SK-N-SH (cell line): ENCODE data around the gene PTPRD.

ENCODE experiments used
- CTCF ChIP-seq: fragments of 200-600 bp; sonication (generic); IDR thresholded peaks from 2 replicates; pipeline ENCODE4 v1.6.1; 2017; ENCODE audit warnings: antibody characterized with exemption, mild to moderate bottlenecking, moderate library complexity
- EP300 ChIP-seq, 2 experiments: IDR thresholded peaks; 2 replicates each; pipeline versions ENCODE4 v1.4.0 to v1.6.1; 2012; ENCODE audit warnings: borderline replicate concordance in 1 of 2, low read depth in 1 of 2, low read length in 1 of 2
- PBX3 ChIP-seq: IDR thresholded peaks from 2 replicates; pipeline ENCODE4; 2012
- RCOR1 ChIP-seq: fragments of 150-350 bp; IDR thresholded peaks from 2 replicates; pipeline ENCODE4 v1.6.1; 2017; ENCODE audit warnings: antibody characterized with exemption, low read length
- REST ChIP-seq: IDR thresholded peaks from 2 replicates; pipeline ENCODE4 v1.6.1; 2012; ENCODE audit warnings: mild to moderate bottlenecking, low read depth, low read length, moderate library complexity
- SIN3A ChIP-seq: IDR thresholded peaks from 2 replicates; pipeline ENCODE4 v1.6.1; 2012; ENCODE audit warnings: low read depth, mild to moderate bottlenecking, low read length, moderate library complexity, borderline replicate concordance
- TAF1 ChIP-seq: IDR thresholded peaks from 2 replicates; pipeline ENCODE4 v1.6.1; 2012; ENCODE audit warnings: low read depth, mild to moderate bottlenecking, low read length, moderate library complexity, borderline replicate concordance
- USF2 ChIP-seq: fragments of 150-350 bp; IDR thresholded peaks from 2 replicates; pipeline ENCODE4 v1.6.1; 2017; ENCODE audit warnings: antibody characterized with exemption, low read length, low read depth, borderline replicate concordance
- YY1 ChIP-seq: IDR thresholded peaks from 2 replicates; pipeline ENCODE4 v1.4.0; 2012; ENCODE audit warnings: low read depth, mild to moderate bottlenecking

GRCh38 chr9:10112070-10112469 is 500.7 kb downstream of the PTPRD start:
- TF ChIP-seq CTCF (no peak), YY1 (no peak), RCOR1 (no peak), REST (no peak), PBX3 (no peak), TAF1 (no peak), USF2 (no peak), EP300 (IDR thresholded peaks at IDR 0.05; ENCODE audit: borderline replicate concordance in 1 of 2, low read depth in 1 of 2, low read length in 1 of 2) (no peak), SIN3A (no peak)
